HG03378 (cell line): ENCODE data around the gene SCN5A.

ENCODE experiments used
- ATAC-seq: cut with Tn5 transposase; IDR thresholded peaks from one replicate; pipeline ENCODE4 v1.9.1; 2021; ENCODE audit warnings: mild to moderate bottlenecking, moderate library complexity; ENCODE audit not compliant: unreplicated experiment

SCN5A gene

GRCh38 chr3:38548154-38548931, 101.1 kb downstream of the SCN5A start:
- no peak for ATAC-seq

GRCh38 chr3:38545983-38546382, 103.5 kb downstream of the SCN5A start:
- ATAC-seq: no peak

- ATAC-seq: no peak
These were observed 103.9 kb downstream of the SCN5A start for GRCh38 chr3:38545550-38545949.

- no peak for ATAC-seq
These were observed 104.6 kb downstream of the SCN5A start for GRCh38 chr3:38544926-38545325.

GRCh38 chr3:38543586-38543985, 105.9 kb downstream of the SCN5A start:
- ATAC-seq: no peak

GRCh38 chr3:38542401-38543298, 106.8 kb downstream of the SCN5A start:
- no peak for ATAC-seq

GRCh38 chr3:38541806-38542205, 107.7 kb downstream of the SCN5A start:
- ATAC-seq: no peak

- no peak for ATAC-seq
These were observed 110.6 kb downstream of the SCN5A start for GRCh38 chr3:38538773-38539353.

- ATAC-seq: no peak
These were observed 112.8 kb downstream of the SCN5A start for GRCh38 chr3:38536671-38537070.

GRCh38 chr3:38534604-38535003, 114.9 kb downstream of the SCN5A start:
- no peak for ATAC-seq

GRCh38 chr3:38534180-38534579, 115.3 kb downstream of the SCN5A start:
- no peak for ATAC-seq

- no peak for ATAC-seq
These were observed 116.1 kb downstream of the SCN5A start for GRCh38 chr3:38533285-38533976.

GRCh38 chr3:38532529-38532928, 117.0 kb downstream of the SCN5A start:
- ATAC-seq: no peak

- no peak for ATAC-seq
These were observed 121.0 kb downstream of the SCN5A start for GRCh38 chr3:38528457-38528856.

GRCh38 chr3:38526792-38527191, 122.7 kb downstream of the SCN5A start:
- no peak for ATAC-seq

GRCh38 chr3:38524141-38524739, 125.2 kb downstream of the SCN5A start:
- no peak for ATAC-seq

GRCh38 chr3:38522002-38522401, 127.5 kb downstream of the SCN5A start:
- no peak for ATAC-seq

GRCh38 chr3:38521391-38521987, 128.0 kb downstream of the SCN5A start:
- ATAC-seq: peak; percentile 64

- no peak for ATAC-seq
These were observed 129.8 kb downstream of the SCN5A start for GRCh38 chr3:38519651-38520050.

- ATAC-seq: no peak
These were observed 130.5 kb downstream of the SCN5A start for GRCh38 chr3:38519000-38519399.
